GM12878 (cell line): Measurements from ENCODE around the gene NR2F1. TPM values are rescaled to one million over a fixed set of nuclear protein-coding genes. Genes with fewer than 3 reads are reported as not detected.

Experiments
- ATAC-seq: fragments of 200-7000 bp; cut with Tn5 transposase; 3 replicates; pipeline ENCODE4 v1.9.1; 2020; ENCODE audit warnings: mild to moderate bottlenecking, moderate library complexity
- BruUV-seq: library from RNA; stranded (reverse); fragments of 400-500 nt; replicated peaks from 2 replicates; lab custom pipeline; 2021; lab: Mats Ljungman, UMichigan
- CTCF ChIA-PET: fragments of 300-600 bp; sonication (Branson Sonifier 250); formaldehyde crosslinking; extraction: SDS; loops from one replicate; lab custom pipeline; 2021; ENCODE audit warnings: inconsistent platforms; lab: Yijun Ruan, JAX
- POLR2A ChIA-PET: fragments of 350-600 bp; formaldehyde crosslinking; extraction: SDS; loops from one replicate; lab custom pipeline; 2021; ENCODE audit warnings: inconsistent platforms; lab: Charles Lee
- RAD21 ChIA-PET: fragments of 300-600 bp; sonication (Branson Sonifier 250); formaldehyde crosslinking; loops from one replicate; lab custom pipeline; 2023; ENCODE audit warnings: antibody characterized with exemption; ENCODE audit not compliant: unreplicated experiment; lab: Charles Lee
- SMC1A ChIA-PET: fragments of 300-600 bp; sonication (Branson Sonifier 250); formaldehyde crosslinking; loops from one replicate; lab custom pipeline; 2023; ENCODE audit not compliant: unreplicated experiment, uncharacterized antibody; lab: Charles Lee
- DNase-seq: peaks from one replicate; pipeline ENCODE4 v3.0.0-alpha.2; 2011; ENCODE audit warnings: low read depth, low spot score
- FAIRE-seq: peaks from 3 replicates; lab custom pipeline; 2011; peaks lifted over from hg19 to GRCh38; lab: Jason Lieb, UNC
- H2AFZ ChIP-seq: 2 replicates; pipeline ENCODE4 v1.6.0; 2011; ENCODE audit warnings: low read depth, low read length, control low read depth; ENCODE audit not compliant: control insufficient read depth
- H3K27ac ChIP-seq: 2 replicates; pipeline ENCODE4 v1.5.1; 2011; ENCODE audit warnings: control low read depth; ENCODE audit not compliant: control insufficient read depth, insufficient read depth
- H3K27me3 ChIP-seq, 2 experiments: replicated peaks in 1 of 2; 2 replicates each; pipeline versions ENCODE4 v1.6.0 to v1.6.1; 2011; ENCODE audit warnings: low read length in 1 of 2; ENCODE audit not compliant: control insufficient read depth in 2 of 2, insufficient read depth in 2 of 2
- H3K36me3 ChIP-seq, 2 experiments: 2 replicates each; pipeline ENCODE4 v1.5.1; 2011; ENCODE audit warnings: low read length in 1 of 2; ENCODE audit not compliant: control insufficient read depth in 2 of 2, insufficient read depth in 2 of 2
- H3K4me1 ChIP-seq: 2 replicates; pipeline ENCODE4 v1.6.1; 2011; ENCODE audit warnings: mild to moderate bottlenecking, low read length, moderate library complexity, mixed read lengths; ENCODE audit not compliant: control insufficient read depth, insufficient read depth
- H3K4me2 ChIP-seq: 2 replicates; pipeline ENCODE4 v1.6.0; 2011; ENCODE audit warnings: control low read depth; ENCODE audit not compliant: control insufficient read depth, insufficient read depth
- H3K4me3 ChIP-seq: fragments of 200-600 bp; sonication (generic); 2 replicates; pipeline ENCODE4 v1.5.1; 2016
- H3K79me2 ChIP-seq: 2 replicates; pipeline ENCODE4 v1.6.0; 2011; ENCODE audit warnings: low read length; ENCODE audit not compliant: control insufficient read depth, insufficient read depth
- H3K9ac ChIP-seq: 2 replicates; pipeline ENCODE4 v1.8.0; 2011; ENCODE audit warnings: low read length, control low read depth, mixed read lengths; ENCODE audit not compliant: control insufficient read depth, insufficient read depth
- H3K9me3 ChIP-seq: replicated peaks from 3 replicates; pipeline ENCODE4 v1.5.1; 2011; ENCODE audit warnings: mild to moderate bottlenecking, low read length; ENCODE audit not compliant: control insufficient read depth, insufficient read depth
- H4K20me1 ChIP-seq: 2 replicates; pipeline ENCODE4 v1.6.0; 2011; ENCODE audit not compliant: control insufficient read depth, insufficient read depth
- BCL3 ChIP-seq: IDR thresholded peaks from 2 replicates; pipeline ENCODE4 v1.6.1; 2011; ENCODE audit warnings: borderline replicate concordance, low read depth, mild to moderate bottlenecking, moderate library complexity, low read length; ENCODE audit not compliant: insufficient read depth, poor library complexity, severe bottlenecking
- DPF2 ChIP-seq: fragments of 450-650 bp; IDR thresholded peaks from 2 replicates; pipeline ENCODE4 v1.6.1; 2017; ENCODE audit warnings: mild to moderate bottlenecking
- EP300 ChIP-seq, 2 experiments: fragments of 150-350 bp in 1 of 2; IDR thresholded peaks; 2 replicates each; pipeline ENCODE4 v1.6.1; 2011 to 2012; ENCODE audit warnings: low read depth in 2 of 2, low read length in 2 of 2, borderline replicate concordance in 1 of 2, improper control_type of control experiment in 1 of 2, inconsistent platforms in 1 of 2; ENCODE audit not compliant: control insufficient read depth in 1 of 2
- KLF5 ChIP-seq: fragments of 450-650 bp; IDR thresholded peaks from 2 replicates; pipeline ENCODE4 v1.6.1; 2014; ENCODE audit warnings: mild to moderate bottlenecking; ENCODE audit not compliant: partially characterized antibody
- RBBP5 ChIP-seq: fragments of 200-600 bp; sonication (generic); conservative IDR thresholded peaks from 2 replicates; pipeline ENCODE4 v1.6.1; 2016
- SIN3A ChIP-seq: IDR thresholded peaks from 2 replicates; pipeline ENCODE4 v1.6.1; 2012; ENCODE audit warnings: low read depth, low read length, improper control_type of control experiment
- SP1 ChIP-seq: IDR thresholded peaks from one replicate; pipeline ENCODE4 v1.6.1; 2011; ENCODE audit warnings: low read depth, low read length
- STAT3 ChIP-seq: IDR thresholded peaks from 2 replicates; pipeline ENCODE4 v1.6.1; 2011; ENCODE audit warnings: low read depth, low read length, improper control_type of control experiment
- WGBS: methylation state at CpG from one replicate; pipeline ENCODE4 v1.1.6; 2016; ENCODE audit warnings: low lambda C conversion rate; ENCODE audit not compliant: insufficient replicate concordance, insufficient coverage; ENCODE audit errors: missing lambda C conversion rate; 5-methylcytosine and 5-hydroxymethylcytosine counted together
- in situ Hi-C: fragments of 300-500 bp; cut with MboI; formaldehyde crosslinking; loops from 9 replicates; pipeline ENCODE4 v1.14.3; 2018; ENCODE audit warnings: mixed read lengths
- intact Hi-C: fragments of 100-400 bp; cut with micrococcal nuclease; formaldehyde crosslinking; loops from one replicate; pipeline ENCODE4 v1.14.2; 2022; ENCODE audit not compliant: unreplicated experiment
- polyA plus RNA-seq, 11 experiments: library from polyadenylated mRNA; depleted of rRNA in 4 of 11; unstranded in 6 of 11; stranded (reverse) in 5 of 11; fragments of >200 nt; fragmentation: Nextera tagmentation in 4 of 11; fragmentation: Illumina TruSeq in 1 of 11; extraction: Ambion mirVana in 4 of 11; extraction: Trizol in 1 of 11; gene quantifications; 1 replicate in 1 of 11; 2 replicates in 10 of 11; pipeline versions ENCODE4 v1.2.1 to v1.2.3, GENCODE V29; 2011 to 2016; ENCODE audit warnings: inconsistent platforms in 2 of 11, missing spikeins in 2 of 11, low read depth in 1 of 11
- total RNA-seq, 4 experiments: library from RNA; depleted of rRNA in 3 of 4; stranded (reverse); fragments of >200 nt in 3 of 4; fragmentation: Illumina TruSeq in 1 of 4; extraction: Trizol in 1 of 4; gene quantifications; 2 replicates each; pipeline versions ENCODE4 v1.2.1 to v1.2.3, GENCODE V29; 2013 to 2021
- TF ChIP-seq, protein P1 (sequence below): IDR thresholded peaks from 2 replicates; pipeline ENCODE4 v1.6.1; 2012; ENCODE audit warnings: mild to moderate bottlenecking, low read depth, low read length
- TF ChIP-seq, protein P2 (sequence below): fragments of 450-650 bp; IDR thresholded peaks from 2 replicates; pipeline ENCODE4 v1.6.1; 2016; ENCODE audit warnings: mild to moderate bottlenecking
- TF ChIP-seq, protein P3 (sequence below): fragments of 450-650 bp; IDR thresholded peaks from 2 replicates; pipeline ENCODE4 v1.6.1; 2017; ENCODE audit warnings: mild to moderate bottlenecking
- TF ChIP-seq, protein P4 (sequence below): fragments of 450-650 bp; IDR thresholded peaks from 2 replicates; pipeline ENCODE4 v1.6.1; 2018; ENCODE audit warnings: borderline replicate concordance, mild to moderate bottlenecking; ENCODE audit not compliant: partially characterized antibody

NR2F1 gene
- total and polyA plus RNA-seq, 10 of the 15 experiments (the other 5 are each of a cell fraction or from before 2014, with no cell fraction given): 0.04 to 0.79 (median 0.36) TPM; not detected in 7

DNA sequence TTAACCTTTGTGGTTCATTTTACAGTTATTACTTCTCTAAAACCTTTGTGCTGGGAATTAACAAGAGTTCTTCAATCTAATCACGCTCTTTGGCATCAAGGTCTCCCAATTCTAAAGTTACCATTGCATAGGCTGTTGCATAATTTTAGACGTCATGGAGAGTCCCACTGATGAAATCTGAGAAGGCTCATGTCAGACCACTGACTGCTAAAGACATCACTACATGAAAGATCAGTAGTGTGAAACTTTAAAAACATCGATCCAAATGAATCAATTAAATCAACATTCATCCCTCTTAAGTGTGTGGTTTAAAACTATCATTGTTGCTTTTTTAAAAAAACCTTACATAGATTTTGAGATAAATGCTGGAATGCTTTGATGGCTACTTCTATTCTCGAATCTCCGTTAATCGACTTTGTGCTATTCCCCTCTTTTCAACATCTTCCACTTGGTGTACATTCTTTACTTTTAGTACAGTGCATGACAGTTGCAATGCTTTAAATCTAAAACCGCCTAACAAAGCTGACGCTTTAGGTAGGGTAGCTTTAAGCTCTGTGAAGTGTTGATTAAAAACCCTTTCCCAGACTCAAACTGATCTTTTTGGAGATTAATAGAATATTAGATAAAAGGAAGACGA is 33.6 kb downstream of the NR2F1 start:
- in situ Hi-C loops: no loop called here
- ChIA-PET CTCF (interaction anchor here (0.7 to 1.8 kb wide), 2 partner anchors 172 to 185 kb away, joined by 3 to 8 read pairs; no protein-coding TSS in a partner anchor), RAD21 (interaction anchor here (1.0 kb wide), 1 partner anchor 9 kb away, joined by 3 read pairs; no protein-coding TSS in a partner anchor), POLR2A (no interaction called here), SMC1A (interaction anchor here (1.1 kb wide), 1 partner anchor 184 kb away, joined by 3 read pairs; no protein-coding TSS in a partner anchor)
- no peak for FAIRE-seq
- H3K4me2 ChIP-seq: no peak overlapping the region
- no peaks in the 10 kb centered on the region for H4K20me1 ChIP-seq
- no peaks in the 10 kb centered on the region for H3K79me2 ChIP-seq
- no peak overlapping the region for H3K4me3 ChIP-seq
- H3K36me3 ChIP-seq: no peaks in the 10 kb centered on the region
- H3K4me1 ChIP-seq: peaks cover 3% of the 10 kb centered on the region; the same call in 1 of the 2 replicates
- BruUV-seq: no TSS peak
- 94% methylated on average over 9 of the region's 9 CpGs for WGBS
- H2AFZ ChIP-seq: no peak overlapping the region
- H3K9me3 ChIP-seq: no peaks in the 10 kb centered on the region
- no peak overlapping the region for H3K9ac ChIP-seq
- ATAC-seq: no peak
- no peak overlapping the region for H3K27ac ChIP-seq
- DNase-seq: no peak
- peaks cover 3 to 10% of the 10 kb centered on the region in 2 experiments; a peak in 3 of 4 replicates for H3K27me3 ChIP-seq
- intact Hi-C loops: no loop called here
- TF ChIP-seq EP300 (IDR thresholded peaks at IDR 0.05; ENCODE audit: borderline replicate concordance in 1 of 2, control insufficient read depth in 1 of 2, low read depth in 2 of 2, low read length in 2 of 2) (no peak), BCL3 (no peak), SP1 (no peak), RBBP5 (no peak), DPF2 (no peak), KLF5 (no peak), SIN3A (no peak), STAT3 (no peak)
- TF ChIP-seq, protein P1, sequence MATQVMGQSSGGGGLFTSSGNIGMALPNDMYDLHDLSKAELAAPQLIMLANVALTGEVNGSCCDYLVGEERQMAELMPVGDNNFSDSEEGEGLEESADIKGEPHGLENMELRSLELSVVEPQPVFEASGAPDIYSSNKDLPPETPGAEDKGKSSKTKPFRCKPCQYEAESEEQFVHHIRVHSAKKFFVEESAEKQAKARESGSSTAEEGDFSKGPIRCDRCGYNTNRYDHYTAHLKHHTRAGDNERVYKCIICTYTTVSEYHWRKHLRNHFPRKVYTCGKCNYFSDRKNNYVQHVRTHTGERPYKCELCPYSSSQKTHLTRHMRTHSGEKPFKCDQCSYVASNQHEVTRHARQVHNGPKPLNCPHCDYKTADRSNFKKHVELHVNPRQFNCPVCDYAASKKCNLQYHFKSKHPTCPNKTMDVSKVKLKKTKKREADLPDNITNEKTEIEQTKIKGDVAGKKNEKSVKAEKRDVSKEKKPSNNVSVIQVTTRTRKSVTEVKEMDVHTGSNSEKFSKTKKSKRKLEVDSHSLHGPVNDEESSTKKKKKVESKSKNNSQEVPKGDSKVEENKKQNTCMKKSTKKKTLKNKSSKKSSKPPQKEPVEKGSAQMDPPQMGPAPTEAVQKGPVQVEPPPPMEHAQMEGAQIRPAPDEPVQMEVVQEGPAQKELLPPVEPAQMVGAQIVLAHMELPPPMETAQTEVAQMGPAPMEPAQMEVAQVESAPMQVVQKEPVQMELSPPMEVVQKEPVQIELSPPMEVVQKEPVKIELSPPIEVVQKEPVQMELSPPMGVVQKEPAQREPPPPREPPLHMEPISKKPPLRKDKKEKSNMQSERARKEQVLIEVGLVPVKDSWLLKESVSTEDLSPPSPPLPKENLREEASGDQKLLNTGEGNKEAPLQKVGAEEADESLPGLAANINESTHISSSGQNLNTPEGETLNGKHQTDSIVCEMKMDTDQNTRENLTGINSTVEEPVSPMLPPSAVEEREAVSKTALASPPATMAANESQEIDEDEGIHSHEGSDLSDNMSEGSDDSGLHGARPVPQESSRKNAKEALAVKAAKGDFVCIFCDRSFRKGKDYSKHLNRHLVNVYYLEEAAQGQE: no peak
- TF ChIP-seq, protein P2, sequence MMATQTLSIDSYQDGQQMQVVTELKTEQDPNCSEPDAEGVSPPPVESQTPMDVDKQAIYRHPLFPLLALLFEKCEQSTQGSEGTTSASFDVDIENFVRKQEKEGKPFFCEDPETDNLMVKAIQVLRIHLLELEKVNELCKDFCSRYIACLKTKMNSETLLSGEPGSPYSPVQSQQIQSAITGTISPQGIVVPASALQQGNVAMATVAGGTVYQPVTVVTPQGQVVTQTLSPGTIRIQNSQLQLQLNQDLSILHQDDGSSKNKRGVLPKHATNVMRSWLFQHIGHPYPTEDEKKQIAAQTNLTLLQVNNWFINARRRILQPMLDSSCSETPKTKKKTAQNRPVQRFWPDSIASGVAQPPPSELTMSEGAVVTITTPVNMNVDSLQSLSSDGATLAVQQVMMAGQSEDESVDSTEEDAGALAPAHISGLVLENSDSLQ: no peak
- TF ChIP-seq, protein P3, sequence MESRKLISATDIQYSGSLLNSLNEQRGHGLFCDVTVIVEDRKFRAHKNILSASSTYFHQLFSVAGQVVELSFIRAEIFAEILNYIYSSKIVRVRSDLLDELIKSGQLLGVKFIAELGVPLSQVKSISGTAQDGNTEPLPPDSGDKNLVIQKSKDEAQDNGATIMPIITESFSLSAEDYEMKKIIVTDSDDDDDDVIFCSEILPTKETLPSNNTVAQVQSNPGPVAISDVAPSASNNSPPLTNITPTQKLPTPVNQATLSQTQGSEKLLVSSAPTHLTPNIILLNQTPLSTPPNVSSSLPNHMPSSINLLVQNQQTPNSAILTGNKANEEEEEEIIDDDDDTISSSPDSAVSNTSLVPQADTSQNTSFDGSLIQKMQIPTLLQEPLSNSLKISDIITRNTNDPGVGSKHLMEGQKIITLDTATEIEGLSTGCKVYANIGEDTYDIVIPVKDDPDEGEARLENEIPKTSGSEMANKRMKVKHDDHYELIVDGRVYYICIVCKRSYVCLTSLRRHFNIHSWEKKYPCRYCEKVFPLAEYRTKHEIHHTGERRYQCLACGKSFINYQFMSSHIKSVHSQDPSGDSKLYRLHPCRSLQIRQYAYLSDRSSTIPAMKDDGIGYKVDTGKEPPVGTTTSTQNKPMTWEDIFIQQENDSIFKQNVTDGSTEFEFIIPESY: no peak
- TF ChIP-seq, protein P4, sequence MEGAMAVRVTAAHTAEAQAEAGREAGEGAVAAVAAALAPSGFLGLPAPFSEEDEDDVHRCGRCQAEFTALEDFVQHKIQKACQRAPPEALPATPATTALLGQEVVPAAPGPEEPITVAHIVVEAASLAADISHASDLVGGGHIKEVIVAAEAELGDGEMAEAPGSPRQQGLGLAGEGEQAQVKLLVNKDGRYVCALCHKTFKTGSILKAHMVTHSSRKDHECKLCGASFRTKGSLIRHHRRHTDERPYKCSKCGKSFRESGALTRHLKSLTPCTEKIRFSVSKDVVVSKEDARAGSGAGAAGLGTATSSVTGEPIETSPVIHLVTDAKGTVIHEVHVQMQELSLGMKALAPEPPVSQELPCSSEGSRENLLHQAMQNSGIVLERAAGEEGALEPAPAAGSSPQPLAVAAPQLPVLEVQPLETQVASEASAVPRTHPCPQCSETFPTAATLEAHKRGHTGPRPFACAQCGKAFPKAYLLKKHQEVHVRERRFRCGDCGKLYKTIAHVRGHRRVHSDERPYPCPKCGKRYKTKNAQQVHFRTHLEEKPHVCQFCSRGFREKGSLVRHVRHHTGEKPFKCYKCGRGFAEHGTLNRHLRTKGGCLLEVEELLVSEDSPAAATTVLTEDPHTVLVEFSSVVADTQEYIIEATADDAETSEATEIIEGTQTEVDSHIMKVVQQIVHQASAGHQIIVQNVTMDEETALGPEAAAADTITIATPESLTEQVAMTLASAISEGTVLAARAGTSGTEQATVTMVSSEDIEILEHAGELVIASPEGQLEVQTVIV: no peak
